SU-DHL-6 (cell line): ENCODE data around the gene TBC1D5.

Source experiments
- CTCF ChIP-seq: fragments of 200-600 bp; sonication (generic); IDR thresholded peaks from one replicate; pipeline ENCODE4 v1.5.1; 2017; ENCODE audit warnings: antibody characterized with exemption, mild to moderate bottlenecking, low read length, moderate library complexity; ENCODE audit not compliant: insufficient read depth, poor library complexity, severe bottlenecking
- EZH2phosphoT487 ChIP-seq: fragments of 200-600 bp; sonication (generic), shearing (Covaris generic); conservative IDR thresholded peaks from 2 replicates; pipeline ENCODE4 v1.6.1; 2018; ENCODE audit warnings: mild to moderate bottlenecking, antibody characterized with exemption, low read length, moderate library complexity, mixed read lengths

GRCh38 chr3:17301271-17301670 lies 441.2 kb downstream of the TBC1D5 start:
- TF ChIP-seq CTCF = no peak
- no peak for TF ChIP-seq EZH2phosphoT487
